Measurements from ENCODE around the gene GIGYF2. TPM values are rescaled to one million over a fixed set of nuclear protein-coding genes. Genes with fewer than 3 reads are reported as not detected.

GIGYF2 gene
- total RNA-seq, 1 experiment from 2014 or later = 55.3 TPM

- H3K27me3 Mint-ChIP-seq (ENCODE audit: low read depth) = peaks cover 26% of the 10 kb centered on the region
- no peaks in the 10 kb centered on the region; a peak in 1 of 7 replicates for H3K36me3 Mint-ChIP-seq (ENCODE audit: insufficient read depth in 1 of 3, low read depth in 3 of 3)
- H3K9ac ChIP-seq (ENCODE audit: extremely low read depth, insufficient read length, low read length) = no peak overlapping the region
- H4K91ac ChIP-seq (ENCODE audit: insufficient read length, low read depth, low read length) = no peak overlapping the region
- no peak overlapping the region; a peak in 1 of 7 replicates for H3K27ac Mint-ChIP-seq
- no peak overlapping the region for H4K8ac ChIP-seq (replicated peaks; ENCODE audit: insufficient read length, low read depth, low read length)
- no peak overlapping the region for H2BK12ac ChIP-seq (ENCODE audit: insufficient read length, low read depth, low read length)
- no peak for TF ChIP-seq CTCF (conservative IDR thresholded peaks at IDR 0.05)
- no peaks in the 10 kb centered on the region for H3K79me2 ChIP-seq (ENCODE audit: insufficient read depth, low read length)
- H3K56ac ChIP-seq (ENCODE audit: insufficient read length, low read depth, low read length) = no peak overlapping the region
- no peak overlapping the region for H2BK120ac ChIP-seq (ENCODE audit: low read depth, low read length, poor library complexity, severe bottlenecking)
- peaks cover 8% of the 10 kb centered on the region; the same call in 1 of the 2 replicates for H3K27me3 ChIP-seq (ENCODE audit: insufficient read depth, low read length)
- H3K23ac ChIP-seq (ENCODE audit: insufficient read length, low read depth, low read length) = no peak overlapping the region
- H2BK5ac ChIP-seq (ENCODE audit: insufficient read length, low read length) = no peak overlapping the region
- no peaks in the 10 kb centered on the region for H4K20me1 ChIP-seq (ENCODE audit: control insufficient read depth, insufficient read depth, insufficient read length)
- H3K9me3 Mint-ChIP-seq = no peaks in the 10 kb centered on the region; a peak in 1 of 5 replicates
- no peak for DNase-seq
- no peak overlapping the region for H2AFZ ChIP-seq (ENCODE audit: low read length)
- no peak overlapping the region for H3K4ac ChIP-seq (ENCODE audit: low read depth, low read length)
- H3K14ac ChIP-seq (ENCODE audit: insufficient read depth, low read length) = no peak overlapping the region
- H3K23me2 ChIP-seq (ENCODE audit: insufficient read length, low read depth, low read length, poor library complexity, severe bottlenecking) = peaks cover 7% of the 10 kb centered on the region
- no peak overlapping the region for H3T11ph ChIP-seq (ENCODE audit: low read length)
- no peak overlapping the region for H3K27ac ChIP-seq (ENCODE audit: insufficient read length, low read depth, low read length)
- H3K4me1 ChIP-seq (ENCODE audit: insufficient read depth, low read length) = no peaks in the 10 kb centered on the region
- no CpG with 5 or more reads among the region's 9 CpGs for WGBS (ENCODE audit: extremely low coverage, insufficient read length, low lambda C conversion rate)
- H3K4me1 Mint-ChIP-seq = peaks cover 0 to 11% of the 10 kb centered on the region in 2 experiments; a peak in 2 of 4 replicates
- H3K4me2 ChIP-seq (ENCODE audit: insufficient read depth, insufficient read length, low read length) = no peak overlapping the region
- H2BK20ac ChIP-seq (ENCODE audit: low read depth, low read length, poor library complexity, severe bottlenecking) = no peak overlapping the region
- H2BK15ac ChIP-seq (ENCODE audit: low read depth, low read length) = no peak overlapping the region
- no peak overlapping the region for H3K18ac ChIP-seq (ENCODE audit: insufficient read length, low read depth, low read length)
- H3K4me3 Mint-ChIP-seq = no peak overlapping the region
- H2AK5ac ChIP-seq (ENCODE audit: insufficient read length, low read length) = no peak overlapping the region
- no peak overlapping the region for H4K5ac ChIP-seq (ENCODE audit: insufficient read length, low read depth, low read length)
- no peaks in the 10 kb centered on the region for H3K9me3 ChIP-seq (ENCODE audit: control insufficient read depth, low read depth, low read length)
- H3K79me1 ChIP-seq (ENCODE audit: insufficient read depth, low read depth, low read length, poor library complexity, severe bottlenecking) = no peaks in the 10 kb centered on the region
These were observed 175.7 kb downstream of the GIGYF2 start for GRCh38 chr2:232872826-232873225.

All from H9 (cell line).